Measurements from ENCODE around the gene RNF121.

The RNF121 gene

DNA sequence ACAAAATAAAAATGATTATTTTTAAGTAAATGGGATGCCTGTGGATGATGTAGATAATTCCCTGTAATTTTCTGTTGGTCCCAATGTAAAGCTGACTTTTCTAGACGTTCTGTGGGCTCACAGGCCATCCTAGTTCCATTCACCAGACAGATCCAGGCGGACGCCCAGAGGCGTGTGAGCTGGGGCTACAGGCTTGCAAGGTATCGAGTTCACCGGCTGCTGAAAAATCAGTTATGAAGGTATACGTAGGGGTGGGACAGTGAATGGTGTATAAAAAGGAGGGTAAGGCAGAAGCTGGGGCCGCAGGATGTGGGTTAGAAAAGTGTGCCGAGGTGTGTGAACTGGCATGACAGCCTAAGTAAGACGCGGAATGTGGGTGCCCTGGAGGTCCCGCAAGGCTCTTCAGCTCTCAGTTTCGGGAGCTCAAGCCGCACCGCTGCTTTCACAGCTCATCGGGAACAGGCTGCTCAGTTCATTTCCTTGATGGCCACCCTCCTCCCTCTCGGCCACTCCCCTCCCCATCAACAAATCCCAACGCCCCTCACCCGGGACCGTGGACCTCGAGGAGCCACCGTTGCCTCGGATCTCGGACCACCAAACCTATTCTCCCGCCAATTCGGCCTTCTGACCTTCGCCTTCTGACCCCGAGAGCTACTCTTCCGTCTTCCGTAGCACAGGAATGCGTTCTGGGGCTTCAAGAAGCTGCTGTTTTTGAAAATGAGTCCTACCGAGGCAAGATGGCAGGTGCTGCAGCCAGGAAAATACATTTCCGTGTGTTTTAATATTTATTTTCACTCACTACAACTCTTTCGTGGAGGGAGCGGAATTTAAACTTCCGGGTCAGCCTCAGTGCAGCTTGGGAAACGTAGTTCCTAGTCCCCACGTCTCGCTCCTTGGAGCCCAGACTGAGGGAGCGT is 768 bp upstream of the RNF121 start, which contains the start of gene XNDC1N:
TSS of gene XNDC1N (minus strand) at position 775 of the 917 bp plus-strand sequence. CDS start 5,241 bp downstream, outside the sequence.
- no peaks in the 10 kb centered on the region for H3K9me3 Mint-ChIP-seq
- H3K27me3 Mint-ChIP-seq, result no peaks in the 10 kb centered on the region
- ATAC-seq, result peak; percentile 89
- peak within 1 kb of the TSS; percentile 91 to 93 for H3K4me3 Mint-ChIP-seq
- peak; percentile 75 to 85 for DNase-seq
- H3K27ac Mint-ChIP-seq, result peak within 1 kb of the TSS; percentile 100
- peaks cover 43% of the 10 kb centered on the region for H3K4me1 Mint-ChIP-seq

DNA sequence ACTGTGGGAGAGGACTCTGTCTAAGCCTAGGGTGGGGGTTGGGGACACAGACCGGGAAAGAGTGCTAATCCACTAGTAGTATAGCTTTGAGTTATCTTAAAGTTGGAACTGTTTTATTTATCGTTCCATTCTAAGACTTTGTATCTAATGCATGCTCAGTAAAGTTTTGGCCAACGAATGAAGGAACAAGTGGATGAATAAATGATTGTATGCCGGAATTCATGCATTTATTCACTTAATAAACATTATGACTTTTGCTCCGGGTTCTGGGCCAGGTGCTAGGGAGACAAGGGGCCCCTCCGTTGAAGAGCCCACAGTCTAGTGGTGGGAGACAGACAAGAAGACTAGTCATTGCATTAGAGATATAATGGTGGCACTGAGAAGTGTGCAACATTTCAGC is 645 bp downstream of the RNF121 start:
- ATAC-seq, result no peak
- H3K4me1 Mint-ChIP-seq, result peaks cover 53% of the 10 kb centered on the region

DNA sequence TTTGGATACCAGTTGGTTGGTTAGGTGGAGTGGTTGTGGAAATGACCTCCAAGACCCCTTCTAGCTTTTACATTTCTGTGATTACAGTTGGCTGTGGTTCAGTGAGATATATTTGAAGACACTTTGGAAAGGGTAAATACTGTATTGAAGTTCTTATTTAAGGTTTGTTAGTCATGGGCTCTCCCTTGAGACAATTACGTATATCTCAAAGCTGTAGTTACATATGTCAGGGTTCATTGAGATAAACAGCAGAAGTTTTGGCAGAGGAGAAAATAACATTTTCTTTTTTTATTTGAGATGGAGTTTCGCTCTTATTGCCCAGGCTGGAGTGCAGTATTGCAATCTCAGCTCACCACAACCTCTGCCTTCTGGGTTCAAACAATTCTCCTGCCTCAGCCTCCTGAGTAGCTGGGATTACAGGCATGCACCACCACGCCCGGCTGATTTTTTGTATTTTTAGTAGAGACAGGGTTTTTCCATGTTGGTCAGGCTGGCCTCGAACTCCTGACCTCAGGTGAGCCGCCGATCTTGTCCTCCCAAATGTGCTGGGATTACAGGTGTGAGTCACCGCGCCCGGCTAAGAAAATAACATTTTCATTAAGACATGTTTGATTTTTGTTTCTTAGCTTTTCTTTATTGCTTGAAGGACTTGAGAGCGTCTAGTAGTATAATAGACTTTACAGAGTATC is 1.9 kb downstream of the RNF121 start:
- Mint-ChIP-seq H3K27me3 (no peaks in the 10 kb centered on the region), H3K4me3 (peak overlapping the region; percentile 91 to 93), H3K27ac (peak overlapping the region in 1 of 2 donors; percentile 14), H3K9me3 (no peaks in the 10 kb centered on the region), H3K4me1 (peaks cover 56% of the 10 kb centered on the region)
- no peak for DNase-seq
- no peak for ATAC-seq

More for the DNA sequence above, 645 bp downstream of the RNF121 start:
- no peaks in the 10 kb centered on the region for H3K9me3 Mint-ChIP-seq
- no peak for DNase-seq
- peak overlapping the region; percentile 51 to 100 for H3K27ac Mint-ChIP-seq
- peak overlapping the region; percentile 91 to 93 for H3K4me3 Mint-ChIP-seq
- H3K27me3 Mint-ChIP-seq, result no peaks in the 10 kb centered on the region

DNA sequence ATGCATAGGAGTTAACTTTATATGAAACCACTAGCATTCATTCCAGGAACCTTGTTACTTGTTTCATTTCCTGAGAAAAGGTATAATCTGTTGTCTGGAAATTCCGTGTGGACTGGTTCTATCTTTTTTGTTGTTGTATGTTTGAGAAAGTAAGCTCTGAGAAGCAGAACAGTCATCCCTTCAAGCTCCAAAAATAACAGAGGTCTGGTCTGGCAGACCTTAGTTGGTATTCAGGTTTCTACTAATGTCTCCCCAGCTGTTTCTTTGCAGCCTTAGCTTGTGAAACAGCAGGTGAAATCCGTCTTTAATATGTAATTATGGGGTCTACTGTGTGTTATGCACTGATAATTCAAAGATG is 2.4 kb downstream of the RNF121 start:
- H3K27ac Mint-ChIP-seq, result no peak overlapping the region
- H3K9me3 Mint-ChIP-seq, result no peaks in the 10 kb centered on the region
- peak overlapping the region in 1 of 2 donors; percentile 91 for H3K4me3 Mint-ChIP-seq
- DNase-seq (no peak), ATAC-seq (no peak)
- H3K27me3 Mint-ChIP-seq, result no peaks in the 10 kb centered on the region
- H3K4me1 Mint-ChIP-seq, result peaks cover 56% of the 10 kb centered on the region

GRCh38 chr11:71933141-71933933 is 4.5 kb downstream of the RNF121 start:
- no peak for DNase-seq
- Mint-ChIP-seq H3K27ac (no peak overlapping the region), H3K4me1 (peaks cover 49% of the 10 kb centered on the region), H3K27me3 (no peaks in the 10 kb centered on the region), H3K9me3 (no peaks in the 10 kb centered on the region), H3K4me3 (no peak overlapping the region)
- no peak for ATAC-seq

GRCh38 chr11:71934213-71934612 is 5.4 kb downstream of the RNF121 start:
- peak overlapping the region in 1 of 2 donors; percentile 16 for H3K4me3 Mint-ChIP-seq
- no peaks in the 10 kb centered on the region for H3K9me3 Mint-ChIP-seq
- ATAC-seq (peak; percentile 78), DNase-seq (no peak)
- no peaks in the 10 kb centered on the region for H3K27me3 Mint-ChIP-seq
- H3K27ac Mint-ChIP-seq, result peak overlapping the region in 1 of 2 donors; percentile 50
- H3K4me1 Mint-ChIP-seq, result peaks cover 45% of the 10 kb centered on the region

- H3K4me3 Mint-ChIP-seq, result no peak overlapping the region
- no peaks in the 10 kb centered on the region for H3K27me3 Mint-ChIP-seq
- H3K27ac Mint-ChIP-seq, result no peak overlapping the region
- peaks cover 33% of the 10 kb centered on the region for H3K4me1 Mint-ChIP-seq
- ATAC-seq, result no peak
- no peaks in the 10 kb centered on the region for H3K9me3 Mint-ChIP-seq
- no peak for DNase-seq
Measured at GRCh38 chr11:71935338-71935925, 6.6 kb downstream of the RNF121 start.

DNA sequence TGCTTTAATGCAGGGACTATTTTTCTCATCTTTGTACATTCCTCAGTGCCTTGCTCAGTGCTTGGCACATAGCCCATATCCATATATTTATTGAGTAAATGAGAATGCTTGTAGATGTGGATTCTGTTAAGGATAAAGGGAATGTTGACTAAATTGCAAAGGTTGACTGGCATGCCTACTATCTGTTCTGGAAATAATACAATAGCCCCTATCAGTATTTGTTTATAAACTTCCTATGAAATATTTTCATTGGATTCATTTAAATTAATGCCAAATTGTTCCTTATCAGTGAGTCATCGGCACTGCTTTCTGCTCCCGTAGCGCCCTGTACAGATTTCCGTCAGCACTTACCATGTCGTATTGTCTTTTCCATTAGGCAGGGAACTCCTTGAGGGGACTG is 8.0 kb downstream of the RNF121 start:
- peaks cover 19% of the 10 kb centered on the region for H3K4me1 Mint-ChIP-seq
- no peak overlapping the region for H3K4me3 Mint-ChIP-seq
- H3K27me3 Mint-ChIP-seq, result no peaks in the 10 kb centered on the region
- DNase-seq, result no peak
- no peak overlapping the region for H3K27ac Mint-ChIP-seq
- no peaks in the 10 kb centered on the region for H3K9me3 Mint-ChIP-seq
- no peak for ATAC-seq

DNA sequence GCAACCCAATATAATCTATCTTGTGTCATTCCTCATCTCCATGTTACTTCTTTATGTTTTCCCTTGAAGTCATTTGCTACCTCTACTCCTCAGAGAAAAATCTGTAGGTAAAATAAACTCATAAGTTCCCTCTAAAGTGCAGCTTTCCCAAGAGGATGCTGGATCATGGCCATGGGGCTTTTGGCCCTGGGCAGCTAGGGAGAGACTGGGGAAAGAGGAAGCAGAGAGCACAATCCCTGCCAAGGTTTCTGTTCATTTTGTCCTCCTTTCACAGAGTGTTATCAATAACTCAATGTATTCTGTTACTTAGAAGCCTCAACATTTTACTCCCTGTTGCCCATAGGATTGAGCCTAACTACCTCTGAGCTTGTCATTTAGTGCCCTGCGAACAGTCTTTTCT is 9.0 kb downstream of the RNF121 start:
- Mint-ChIP-seq H3K4me3 (no peak overlapping the region), H3K4me1 (peaks cover 13% of the 10 kb centered on the region), H3K27me3 (no peaks in the 10 kb centered on the region), H3K9me3 (no peaks in the 10 kb centered on the region), H3K27ac (no peak overlapping the region)
- ATAC-seq (no peak), DNase-seq (no peak)

- Mint-ChIP-seq H3K27ac (no peak overlapping the region), H3K4me3 (no peak overlapping the region), H3K4me1 (no peaks in the 10 kb centered on the region), H3K9me3 (no peaks in the 10 kb centered on the region), H3K27me3 (no peaks in the 10 kb centered on the region)
- ATAC-seq (no peak), DNase-seq (no peak)
Measured at GRCh38 chr11:71940561-71941219, 11.8 kb downstream of the RNF121 start.

- DNase-seq (no peak), ATAC-seq (peak; percentile 58)
- Mint-ChIP-seq H3K9me3 (no peaks in the 10 kb centered on the region), H3K27ac (peak overlapping the region; percentile 16 to 82), H3K4me1 (peaks cover 20% of the 10 kb centered on the region), H3K4me3 (no peak overlapping the region), H3K27me3 (no peaks in the 10 kb centered on the region)
Measured at GRCh38 chr11:71946144-71946571, 17.3 kb downstream of the RNF121 start.

DNA sequence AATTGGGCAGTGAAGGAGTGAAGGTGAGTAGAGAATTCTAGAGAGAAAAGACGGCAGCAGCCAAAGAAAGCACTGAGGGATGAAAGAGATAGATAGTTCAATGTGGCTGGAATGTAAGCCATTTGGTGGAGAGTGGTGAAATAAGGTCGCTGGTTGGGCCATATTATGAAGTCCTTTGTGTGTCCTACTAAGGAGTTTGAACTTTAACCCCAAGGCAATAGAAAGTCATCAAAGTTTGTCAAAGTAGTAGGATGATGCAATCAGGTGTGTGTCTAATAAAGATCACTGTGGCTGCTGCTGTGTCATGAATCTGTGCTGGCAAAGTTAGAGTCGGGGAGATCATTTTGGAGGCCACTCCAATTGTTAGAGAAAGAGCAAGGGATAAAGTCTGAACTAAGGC is 18.7 kb downstream of the RNF121 start:
- H3K27me3 Mint-ChIP-seq, result no peaks in the 10 kb centered on the region
- ATAC-seq (no peak), DNase-seq (no peak)
- H3K4me3 Mint-ChIP-seq, result no peak overlapping the region
- peak overlapping the region; percentile 60 to 63 for H3K27ac Mint-ChIP-seq
- H3K9me3 Mint-ChIP-seq, result no peaks in the 10 kb centered on the region
- H3K4me1 Mint-ChIP-seq, result peaks cover 20% of the 10 kb centered on the region

DNA sequence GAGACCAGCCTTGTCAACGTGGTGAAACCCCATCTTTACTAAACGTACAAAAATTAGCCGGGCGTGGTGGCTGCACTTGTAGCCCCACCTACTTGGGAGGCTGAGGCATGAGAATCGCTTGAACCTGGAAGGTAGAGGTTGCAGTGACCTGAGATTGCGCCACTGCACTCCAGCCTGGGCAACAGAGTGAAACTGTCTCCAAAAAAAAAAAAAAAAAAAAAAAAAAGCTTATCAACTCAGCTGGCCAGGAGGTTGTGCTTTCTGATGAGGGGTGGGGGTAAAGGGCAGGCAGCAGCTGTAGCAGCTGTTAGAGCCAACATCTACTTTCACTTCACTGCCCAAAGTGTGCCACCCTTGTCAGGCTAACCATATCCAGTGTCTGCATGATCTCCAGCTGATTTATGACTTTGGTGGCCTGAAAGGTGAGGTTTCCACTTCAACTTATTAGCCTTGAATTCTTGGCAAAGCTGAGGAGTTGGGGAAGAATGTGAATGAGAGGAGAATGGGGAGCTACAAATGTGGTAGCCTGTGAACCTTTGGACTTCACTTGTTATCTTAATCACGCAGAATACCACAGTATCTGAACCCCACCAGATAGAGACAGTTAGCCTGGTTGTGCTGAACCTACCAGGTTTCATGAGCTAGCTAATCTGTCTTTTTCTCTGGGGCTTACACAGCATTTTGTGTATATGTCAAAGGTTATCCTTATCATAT is 19.6 kb downstream of the RNF121 start:
- ATAC-seq (no peak), DNase-seq (no peak)
- H3K9me3 Mint-ChIP-seq, result no peaks in the 10 kb centered on the region
- peaks cover 20% of the 10 kb centered on the region for H3K4me1 Mint-ChIP-seq
- H3K4me3 Mint-ChIP-seq, result no peak overlapping the region
- H3K27ac Mint-ChIP-seq, result no peak overlapping the region
- no peaks in the 10 kb centered on the region for H3K27me3 Mint-ChIP-seq

- H3K27ac Mint-ChIP-seq, result no peak overlapping the region
- no peak overlapping the region for H3K4me3 Mint-ChIP-seq
- no peak for DNase-seq
- no peaks in the 10 kb centered on the region for H3K27me3 Mint-ChIP-seq
- ATAC-seq, result no peak
- H3K9me3 Mint-ChIP-seq, result no peaks in the 10 kb centered on the region
- H3K4me1 Mint-ChIP-seq, result peaks cover 20% of the 10 kb centered on the region
Measured at GRCh38 chr11:71949034-71949433, 20.2 kb downstream of the RNF121 start.

Measured in stimulated activated naive CD8-positive, alpha-beta T cell treated with anti-CD3 and anti-CD28 coated beads, Interleukin-15, amount 100 ng/mL, for 72 hours (primary cell).